BLaER1 (cell line): ENCODE data around the gene PTPRM.
A peak's percentile ranks its signal among the peaks of the same experiment; 100 is the strongest.

Experiments used
- H3K27ac ChIP-seq: shearing (Covaris generic); formaldehyde crosslinking; 2 replicates; pipeline ENCODE4 v1.8.1; 2022
- H3K27me3 ChIP-seq: shearing (Covaris generic); formaldehyde crosslinking; 2 replicates; pipeline ENCODE4 v1.8.1; 2022
- H3K36me3 ChIP-seq: shearing (Covaris generic); formaldehyde crosslinking; 2 replicates; pipeline ENCODE4 v1.8.1; 2022
- H3K4me1 ChIP-seq: shearing (Covaris generic); formaldehyde crosslinking; 2 replicates; pipeline ENCODE4 v1.8.1; 2022
- H3K4me2 ChIP-seq: shearing (Covaris generic); formaldehyde crosslinking; 2 replicates; pipeline ENCODE4 v1.8.1; 2022
- H3K4me3 ChIP-seq: shearing (Covaris generic); formaldehyde crosslinking; 2 replicates; pipeline ENCODE4 v1.8.1; 2022
- H3K9ac ChIP-seq: shearing (Covaris generic); formaldehyde crosslinking; 2 replicates; pipeline ENCODE4 v1.8.1; 2022
- H3K9me3 ChIP-seq: shearing (Covaris generic); formaldehyde crosslinking; 2 replicates; pipeline ENCODE4 v1.8.1; 2022
- H4K20me1 ChIP-seq: shearing (Covaris generic); formaldehyde crosslinking; 2 replicates; pipeline ENCODE4 v1.8.1; 2022
- Cebpa-rat ChIP-seq: shearing (Covaris generic); IDR thresholded peaks from 2 replicates; pipeline ENCODE4 v1.8.1; 2022

Gene PTPRM

DNA sequence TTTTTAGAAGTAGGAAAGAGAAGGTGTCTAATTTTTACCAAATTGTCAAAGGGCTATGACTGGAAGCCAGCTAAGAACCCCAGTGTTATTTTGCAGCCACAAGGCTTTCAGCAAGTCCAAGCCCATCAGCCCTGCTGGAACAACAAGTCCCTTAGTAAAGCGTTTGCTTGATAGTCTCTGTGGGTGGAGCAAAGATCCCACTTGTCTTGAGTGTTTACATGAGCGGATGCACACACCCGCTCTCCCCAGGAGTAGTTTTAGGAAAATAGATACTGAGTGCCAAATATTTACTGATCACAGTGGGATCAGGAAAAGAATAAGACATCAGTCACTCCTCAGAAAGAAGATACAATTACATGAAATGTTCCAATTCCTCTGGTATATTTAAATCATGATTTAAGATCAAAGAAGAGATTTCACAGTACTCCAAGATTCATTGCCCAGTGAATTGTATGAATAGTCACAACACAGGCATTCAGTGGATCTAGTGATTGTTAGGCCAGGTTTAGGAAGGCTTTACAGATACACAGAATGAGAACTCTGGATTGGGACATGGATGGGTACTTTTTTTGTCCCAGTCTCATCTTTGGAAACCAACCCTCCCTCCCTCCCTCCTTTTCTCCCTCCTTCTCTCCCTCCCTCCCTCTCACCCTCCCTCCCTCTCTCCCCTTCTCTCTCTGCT lies 514.9 kb downstream of the PTPRM start:
- H3K4me2 ChIP-seq: no peak overlapping the region
- no peaks in the 10 kb centered on the region for H3K36me3 ChIP-seq
- no peak overlapping the region for H3K9ac ChIP-seq
- H3K4me3 ChIP-seq: no peak overlapping the region
- no peak overlapping the region for H3K27ac ChIP-seq
- no peaks in the 10 kb centered on the region for H3K9me3 ChIP-seq
- no peaks in the 10 kb centered on the region for H4K20me1 ChIP-seq
- TF ChIP-seq Cebpa-rat: no peak
- no peaks in the 10 kb centered on the region for H3K27me3 ChIP-seq
- no peaks in the 10 kb centered on the region for H3K4me1 ChIP-seq

DNA sequence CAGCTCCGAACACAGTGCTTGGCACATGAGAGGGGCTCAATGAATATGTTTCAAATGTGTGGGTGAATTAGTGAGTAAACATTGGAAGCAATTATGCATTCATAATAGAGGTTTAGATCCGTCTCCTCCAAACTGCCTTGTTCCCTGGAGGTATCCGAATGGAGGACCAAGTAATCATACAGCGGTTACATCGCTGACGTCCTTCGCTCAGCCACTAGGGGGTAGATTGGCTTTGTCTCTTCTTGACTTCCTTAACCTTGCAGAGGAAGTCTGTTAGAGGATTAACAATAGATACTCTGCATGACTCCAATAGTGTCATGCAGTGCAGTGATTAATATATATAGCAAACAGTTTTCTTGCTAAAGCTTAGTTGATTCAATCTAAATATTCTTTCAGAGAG lies 517.0 kb downstream of the PTPRM start:
- H3K36me3 ChIP-seq: no peaks in the 10 kb centered on the region
- no peaks in the 10 kb centered on the region for H3K4me1 ChIP-seq
- H3K27me3 ChIP-seq: no peaks in the 10 kb centered on the region
- H4K20me1 ChIP-seq: no peaks in the 10 kb centered on the region
- no peak for TF ChIP-seq Cebpa-rat
- H3K9ac ChIP-seq: no peak overlapping the region
- H3K27ac ChIP-seq: no peak overlapping the region
- H3K9me3 ChIP-seq: no peaks in the 10 kb centered on the region
- no peak overlapping the region for H3K4me2 ChIP-seq
- no peak overlapping the region for H3K4me3 ChIP-seq

DNA sequence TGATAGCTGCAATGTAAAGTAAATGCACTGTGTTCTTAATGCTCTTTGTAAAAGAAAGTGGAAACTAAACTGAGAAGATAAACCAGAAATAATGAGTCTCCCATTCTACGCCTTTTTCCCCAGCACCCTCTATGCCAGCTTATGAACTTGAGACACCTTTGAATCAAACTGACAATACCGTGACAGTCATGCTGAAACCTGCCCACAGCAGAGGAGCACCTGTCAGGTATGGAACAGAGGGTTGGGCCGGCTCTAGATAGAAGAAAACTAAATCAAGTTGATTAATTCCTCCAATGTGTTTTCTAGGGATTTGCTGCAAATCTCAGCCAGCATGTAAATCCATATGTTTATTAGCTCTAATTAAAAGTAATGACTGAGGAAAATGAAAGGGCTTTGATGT lies 521.5 kb downstream of the PTPRM start:
- H3K4me1 ChIP-seq: no peaks in the 10 kb centered on the region
- H3K9me3 ChIP-seq: no peaks in the 10 kb centered on the region
- H3K4me3 ChIP-seq: no peak overlapping the region
- no peaks in the 10 kb centered on the region for H3K36me3 ChIP-seq
- no peaks in the 10 kb centered on the region for H4K20me1 ChIP-seq
- no peak overlapping the region for H3K27ac ChIP-seq
- H3K27me3 ChIP-seq: no peaks in the 10 kb centered on the region
- TF ChIP-seq Cebpa-rat: no peak
- H3K9ac ChIP-seq: no peak overlapping the region
- no peak overlapping the region for H3K4me2 ChIP-seq

DNA sequence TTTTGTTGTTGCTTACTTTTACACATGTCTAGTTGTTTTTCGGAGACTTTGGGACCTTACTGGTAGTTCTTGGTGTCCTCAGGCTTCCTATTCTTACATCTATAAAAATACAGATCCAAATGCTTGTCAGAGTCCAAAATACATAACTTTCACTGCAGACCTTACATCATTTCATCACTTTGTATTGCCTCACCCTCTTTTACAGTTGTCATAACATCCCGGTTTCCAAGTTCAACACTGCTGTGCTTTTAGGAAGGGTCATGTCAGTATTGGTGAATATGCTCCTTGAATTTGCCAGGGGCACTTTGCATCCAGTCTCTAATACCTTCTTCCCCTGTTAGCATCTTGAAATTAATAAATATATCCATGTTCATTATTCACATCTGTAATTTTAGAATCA lies 523.9 kb downstream of the PTPRM start:
- Histone ChIP-seq H3K4me2 (no peak overlapping the region), H3K36me3 (no peaks in the 10 kb centered on the region), H3K9me3 (no peaks in the 10 kb centered on the region), H3K27me3 (no peaks in the 10 kb centered on the region), H4K20me1 (no peaks in the 10 kb centered on the region), H3K27ac (no peak overlapping the region), H3K9ac (no peak overlapping the region), H3K4me3 (no peak overlapping the region), H3K4me1 (no peaks in the 10 kb centered on the region)
- TF ChIP-seq Cebpa-rat: no peak

DNA sequence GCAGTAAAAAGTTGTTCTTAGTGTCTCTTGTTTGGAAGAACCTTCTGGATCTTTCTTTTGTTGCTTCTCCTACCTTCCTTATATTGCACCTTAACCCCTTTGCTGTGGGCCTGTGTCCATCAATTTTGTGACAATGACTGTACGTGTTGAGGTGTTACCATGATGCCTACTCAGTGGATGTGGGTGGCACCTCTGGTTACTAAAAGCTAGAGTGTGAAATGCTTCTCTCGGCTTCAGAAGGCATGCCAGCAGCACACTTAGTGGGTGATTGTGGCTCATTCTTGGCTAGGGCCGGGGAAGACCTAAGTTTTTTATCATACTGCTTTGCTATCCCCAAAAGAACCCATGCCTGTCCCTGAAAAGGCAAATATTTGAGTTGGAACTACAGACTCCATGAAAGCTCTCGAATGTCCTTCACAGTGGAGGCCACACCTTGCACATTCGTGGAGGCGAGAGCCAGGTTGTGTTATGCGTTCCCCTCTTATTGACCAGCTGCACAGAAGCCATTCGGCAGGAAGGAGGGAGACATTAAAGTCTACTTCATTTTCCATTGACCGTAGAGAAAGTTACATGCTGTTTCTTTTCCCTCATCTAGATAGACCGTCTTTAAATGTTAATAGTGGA lies 528.9 kb downstream of the PTPRM start:
- no peak overlapping the region for H3K27ac ChIP-seq
- H3K4me1 ChIP-seq: no peaks in the 10 kb centered on the region
- H3K36me3 ChIP-seq: no peaks in the 10 kb centered on the region
- no peak for TF ChIP-seq Cebpa-rat
- H3K9me3 ChIP-seq: no peaks in the 10 kb centered on the region
- H4K20me1 ChIP-seq: no peaks in the 10 kb centered on the region
- no peak overlapping the region for H3K4me2 ChIP-seq
- no peak overlapping the region for H3K9ac ChIP-seq
- no peak overlapping the region for H3K4me3 ChIP-seq
- H3K27me3 ChIP-seq: no peaks in the 10 kb centered on the region

DNA sequence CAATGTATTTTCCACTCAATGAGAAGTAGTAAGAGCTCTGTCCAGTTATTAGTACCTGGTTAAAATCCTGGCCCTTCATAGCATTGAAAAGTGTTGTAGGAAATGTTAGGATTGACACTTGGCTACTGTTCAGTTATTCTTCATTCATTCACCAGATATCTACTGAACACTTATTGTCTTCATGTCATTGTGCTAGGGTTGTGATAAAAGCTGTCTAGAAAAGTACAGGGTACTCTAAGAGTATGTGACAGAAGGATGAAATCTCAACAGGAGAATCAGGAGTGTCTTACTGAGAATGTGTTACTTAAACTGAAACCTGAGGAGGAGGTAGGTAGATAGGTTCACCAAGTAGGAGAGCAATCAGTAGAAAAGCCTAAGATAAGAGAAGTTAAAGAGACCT lies 530.3 kb downstream of the PTPRM start:
- Histone ChIP-seq H3K4me2 (no peak overlapping the region), H3K4me1 (no peaks in the 10 kb centered on the region), H3K27ac (no peak overlapping the region), H3K9me3 (no peaks in the 10 kb centered on the region; the same call in none of the 2 replicates), H3K4me3 (no peak overlapping the region), H3K9ac (no peak overlapping the region), H3K27me3 (no peaks in the 10 kb centered on the region), H4K20me1 (no peaks in the 10 kb centered on the region), H3K36me3 (no peaks in the 10 kb centered on the region)
- TF ChIP-seq Cebpa-rat: no peak

- no peak for TF ChIP-seq Cebpa-rat
- Histone ChIP-seq H3K4me3 (no peak overlapping the region), H3K4me2 (no peak overlapping the region), H3K27me3 (no peaks in the 10 kb centered on the region), H3K9me3 (no peaks in the 10 kb centered on the region; the same call in none of the 2 replicates), H4K20me1 (no peaks in the 10 kb centered on the region), H3K4me1 (no peaks in the 10 kb centered on the region), H3K27ac (no peak overlapping the region), H3K9ac (no peak overlapping the region), H3K36me3 (no peaks in the 10 kb centered on the region)
Measured at GRCh38 chr18:8097927-8098326, 530.8 kb downstream of the PTPRM start.

DNA sequence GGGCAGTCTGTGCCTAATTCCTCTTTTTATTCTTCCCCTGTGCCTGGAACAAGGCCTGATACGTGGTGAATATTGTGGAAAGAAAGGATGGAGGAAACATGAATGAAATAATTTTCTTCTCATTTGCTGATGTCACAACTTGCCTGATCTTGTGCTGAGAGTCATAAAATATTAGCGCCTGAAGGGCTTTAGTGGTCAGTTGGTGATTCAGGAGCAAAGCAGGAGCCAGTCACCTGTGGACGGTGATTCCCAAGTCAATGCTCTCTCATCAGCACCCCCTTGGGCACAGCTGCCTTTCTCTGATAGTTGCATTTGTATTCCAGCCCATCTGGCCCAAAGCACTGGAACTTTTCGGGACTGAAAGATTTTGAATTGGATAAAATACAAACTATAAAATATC lies 539.5 kb downstream of the PTPRM start:
- no peaks in the 10 kb centered on the region for H3K4me1 ChIP-seq
- no peak overlapping the region for H3K27ac ChIP-seq
- TF ChIP-seq Cebpa-rat: no peak
- H3K9me3 ChIP-seq: no peaks in the 10 kb centered on the region; the same call in none of the 2 replicates
- H4K20me1 ChIP-seq: no peaks in the 10 kb centered on the region
- no peak overlapping the region for H3K9ac ChIP-seq
- no peak overlapping the region for H3K4me3 ChIP-seq
- no peaks in the 10 kb centered on the region for H3K27me3 ChIP-seq
- H3K36me3 ChIP-seq: no peaks in the 10 kb centered on the region
- H3K4me2 ChIP-seq: no peak overlapping the region

- Histone ChIP-seq H3K27ac (no peak overlapping the region), H3K9ac (no peak overlapping the region), H4K20me1 (no peaks in the 10 kb centered on the region), H3K4me3 (no peak overlapping the region), H3K9me3 (no peaks in the 10 kb centered on the region; the same call in none of the 2 replicates), H3K36me3 (no peaks in the 10 kb centered on the region), H3K27me3 (no peaks in the 10 kb centered on the region), H3K4me1 (no peaks in the 10 kb centered on the region), H3K4me2 (no peak overlapping the region)
- no peak for TF ChIP-seq Cebpa-rat
Measured at GRCh38 chr18:8107426-8107825, 540.3 kb downstream of the PTPRM start.

DNA sequence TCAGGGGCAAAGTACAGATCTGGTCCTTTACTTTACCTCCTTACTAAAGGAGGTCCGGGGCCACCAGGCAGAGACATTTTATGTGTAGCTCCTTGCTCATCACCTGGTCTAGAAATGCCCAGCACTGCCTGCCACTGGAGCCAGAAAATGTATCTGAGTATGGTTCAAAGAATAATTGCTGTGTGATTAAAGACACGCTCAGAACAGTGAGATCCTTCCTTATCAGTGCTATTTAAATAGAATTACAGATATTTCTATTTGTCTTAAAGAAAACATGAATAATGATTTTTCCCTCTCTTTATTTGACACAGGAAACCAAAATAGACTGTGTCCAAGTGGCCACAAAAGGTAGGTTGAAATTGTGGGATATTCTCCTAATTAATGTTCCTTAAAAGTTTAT lies 547.4 kb downstream of the PTPRM start:
- Histone ChIP-seq H3K4me1 (peaks cover 10% of the 10 kb centered on the region), H3K4me2 (peak overlapping the region; percentile 40)
- TF ChIP-seq Cebpa-rat: no peak

More for the DNA sequence above, 547.4 kb downstream of the PTPRM start:
- Histone ChIP-seq H3K27ac (no peak overlapping the region), H3K36me3 (no peaks in the 10 kb centered on the region), H4K20me1 (no peaks in the 10 kb centered on the region), H3K9me3 (no peaks in the 10 kb centered on the region), H3K4me3 (no peak overlapping the region), H3K9ac (no peak overlapping the region), H3K27me3 (no peaks in the 10 kb centered on the region)
